Stomach (tissue), 9 donors: ENCODE data around the gene HCFC1R1. TPM values are rescaled to one million over a fixed set of nuclear protein-coding genes. Genes with fewer than 3 reads are reported as not detected.
"Not testable (repeated sequence)": the region's sequence is repeated elsewhere in the genome, so short reads cannot be mapped to it uniquely, and the experiment has no call there.

ENCODE experiments used
- DNase-seq, 2 donors: peaks; one replicate each; pipeline versions ENCODE4 v3.0.0 to v3.0.0-alpha.2; 2013 to 2019
- H3K27ac ChIP-seq, 5 donors: fragments of 200-600 bp in 4 of 5; sonication (generic) in 4 of 5; one replicate each; pipeline ENCODE4 v1.5.1; 2013 to 2019; ENCODE audit warnings: mild to moderate bottlenecking in 1 of 5, moderate library complexity in 1 of 5
- H3K27me3 ChIP-seq, 3 donors: fragments of 200-600 bp; sonication (generic); one replicate each; pipeline ENCODE4 v1.5.1; 2017 to 2019; ENCODE audit warnings: mixed run types in 1 of 3
- H3K36me3 ChIP-seq, 4 donors: fragments of 200-600 bp; sonication (generic); 1 replicate in 3 of 4; 2 replicates in 1 of 4; pipeline ENCODE4 v1.5.1; 2016 to 2019
- H3K4me1 ChIP-seq, 4 donors: fragments of 200-600 bp; sonication (generic); one replicate each; pipeline ENCODE4 v1.5.1; 2016 to 2019
- H3K4me3 ChIP-seq, 4 donors: fragments of 200-600 bp; sonication (generic) in 3 of 4; one replicate each; pipeline ENCODE4 v1.5.1; 2016 to 2019; ENCODE audit warnings: mild to moderate bottlenecking in 1 of 4
- H3K9me3 ChIP-seq, 4 donors: fragments of 200-600 bp; sonication (generic); one replicate each; pipeline ENCODE4 v1.5.1; 2016 to 2019
- CTCF ChIP-seq, 7 experiments: fragments of 450-650 bp in 4 of 7; fragments of 200-600 bp in 3 of 7; sonication (generic) in 3 of 7; IDR thresholded peaks; one replicate each; pipeline ENCODE4 v1.5.1; 2016 to 2019; ENCODE audit warnings: antibody characterized with exemption in 7 of 7, control low read depth in 2 of 7, mild to moderate bottlenecking in 1 of 7
- EP300 ChIP-seq: sonication (generic); formaldehyde crosslinking; IDR thresholded peaks from one replicate; pipeline ENCODE4 v1.6.1; 2017; ENCODE audit warnings: antibody characterized with exemption
- POLR2A ChIP-seq, 4 donors: fragments of 450-650 bp; IDR thresholded peaks; one replicate each; pipeline ENCODE4 v1.6.1; 2016; ENCODE audit warnings: antibody characterized with exemption in 4 of 4, control low read depth in 2 of 4, mild to moderate bottlenecking in 1 of 4, moderate library complexity in 1 of 4
- POLR2AphosphoS5 ChIP-seq, 3 donors: sonication (generic); formaldehyde crosslinking; IDR thresholded peaks; one replicate each; pipeline ENCODE4 v1.6.1; 2016; ENCODE audit warnings: antibody characterized with exemption in 3 of 3
- WGBS, 5 donors: extraction: QIAGEN DNeasy Blood & Tissue Kit in 3 of 5; methylation state at CpG; one replicate each; pipeline versions ENCODE4 v1.1.5 to v1.1.7; 2013 to 2018; 5-methylcytosine and 5-hydroxymethylcytosine counted together
- intact Hi-C: fragments of 100-400 bp; cut with DNase I; formaldehyde crosslinking; loops from one replicate; pipeline ENCODE4 v1.15.1; 2023; ENCODE audit warnings: low total_unique reads
- polyA plus RNA-seq, 3 donors: library from polyadenylated mRNA; stranded (reverse); fragments of 200-250 nt; gene quantifications; one replicate each; pipeline ENCODE4 v1.2.3, GENCODE V29; 2013
- total RNA-seq, 5 donors: library from RNA; depleted of rRNA; stranded (reverse); fragments of >200 nt; gene quantifications; one replicate each; pipeline versions ENCODE4 v1.1.0 to v1.2.3, GENCODE V29; 2014 to 2016
- donor health status: healthy with polysubstance abuse.
- donor health status: Bipolar disorder and iron deficiency.
- donor health status: healthy.

HCFC1R1 gene
- total and polyA plus RNA-seq, 8 donors: 11.0 to 128 (median 60.7) TPM

- intact Hi-C loops: loop anchor here (5.0 kb wide), 1 partner anchor 69 kb away; no protein-coding TSS in a partner anchor
- Histone ChIP-seq H3K27ac (peak overlapping the region; percentile 53 to 88 (median 85)), H3K27me3 (peaks cover 0 to 8% (median 0%) of the 10 kb centered on the region in 3 donors), H3K9me3 (no peaks in the 10 kb centered on the region), H3K4me1 (peaks cover 15 to 52% (median 23%) of the 10 kb centered on the region in 4 donors), H3K4me3 (peak overlapping the region; percentile 57 to 92 (median 78)), H3K36me3 (peaks cover 0 to 12% (median 2%) of the 10 kb centered on the region in 4 donors)
- TF ChIP-seq EP300 (no peak), POLR2AphosphoS5 (IDR thresholded peaks at IDR 0.05) (no peak), POLR2A (IDR thresholded peaks at IDR 0.05) (no peak), CTCF (IDR thresholded peaks at IDR 0.05) (no peak)
- DNase-seq: peak; percentile 63 to 82
- WGBS, 5 donors: 4 to 17% (median 5%) methylated on average over 10 to 77 of the region's 77 CpGs
Observed at GRCh38 chr16:3058139-3059030, 34.6 kb upstream of the HCFC1R1 start.

GRCh38 chr16:3057181-3058138 lies 33.7 kb upstream of the HCFC1R1 start:
- no peak for DNase-seq
- H3K36me3 ChIP-seq: peaks cover 0 to 12% (median 2%) of the 10 kb centered on the region in 4 donors
- intact Hi-C loops: loop anchor here (5.0 kb wide), 1 partner anchor 70 kb away; no protein-coding TSS in a partner anchor
- peaks cover 15 to 52% (median 23%) of the 10 kb centered on the region in 4 donors for H3K4me1 ChIP-seq
- H3K9me3 ChIP-seq: no peaks in the 10 kb centered on the region
- TF ChIP-seq CTCF (IDR thresholded peaks at IDR 0.05) (no peak), EP300 (no peak), POLR2A (IDR thresholded peaks at IDR 0.05) (no peak), POLR2AphosphoS5 (IDR thresholded peaks at IDR 0.05) (no peak)
- WGBS, 5 donors: 88 to 91% (median 90%) methylated on average over 22 of the region's 22 CpGs
- H3K27ac ChIP-seq: peak overlapping the region in 2 of 5 donors; percentile 85 to 87
- peaks cover 0 to 8% (median 0%) of the 10 kb centered on the region in 3 donors for H3K27me3 ChIP-seq
- peak overlapping the region; percentile 57 to 92 (median 78) for H3K4me3 ChIP-seq

- intact Hi-C loops: loop anchor here (5.0 kb wide), 1 partner anchor 71 kb away; no protein-coding TSS in a partner anchor
- WGBS, 5 donors: 83 to 89% (median 85%) methylated on average over 19 of the region's 19 CpGs
- Histone ChIP-seq H3K9me3 (no peaks in the 10 kb centered on the region), H3K27ac (peak overlapping the region in 1 of 5 donors; percentile 1), H3K27me3 (peaks cover 0 to 14% (median 0%) of the 10 kb centered on the region in 3 donors), H3K4me1 (peaks cover 15 to 52% (median 23%) of the 10 kb centered on the region in 4 donors), H3K36me3 (peaks cover 0 to 12% (median 2%) of the 10 kb centered on the region in 4 donors), H3K4me3 (no peak overlapping the region)
- no peak for TF ChIP-seq EP300
- TF ChIP-seq POLR2A (IDR thresholded peaks at IDR 0.05): no peak
- TF ChIP-seq POLR2AphosphoS5 (IDR thresholded peaks at IDR 0.05): no peak
- no peak for TF ChIP-seq CTCF (IDR thresholded peaks at IDR 0.05)
- no peak for DNase-seq
Observed at GRCh38 chr16:3056336-3057180, 32.8 kb upstream of the HCFC1R1 start.

GRCh38 chr16:3055734-3056115 lies 32.0 kb upstream of the HCFC1R1 start:
- not testable (repeated sequence) for H3K9me3 ChIP-seq, DNase-seq, H3K4me3 ChIP-seq
- peak overlapping the region in 2 of 5 donors; percentile 32 to 48 for H3K27ac ChIP-seq
- peaks cover 15 to 52% (median 23%) of the 10 kb centered on the region in 4 donors for H3K4me1 ChIP-seq
- peaks cover 0 to 22% (median 0%) of the 10 kb centered on the region in 3 donors for H3K27me3 ChIP-seq
- intact Hi-C loops: loop anchor here (5.0 kb wide), 1 partner anchor 72 kb away; no protein-coding TSS in a partner anchor
- 74 to 83% (median 79%) methylated on average over 4 to 9 of the region's 9 CpGs for WGBS, 5 donors
- H3K36me3 ChIP-seq: peaks cover 0 to 12% (median 2%) of the 10 kb centered on the region in 4 donors
